GM23338 (cell line): ENCODE results near the gene TNNT2. TPM values are rescaled to one million over a fixed set of nuclear protein-coding genes. Genes with fewer than 3 reads are reported as not detected.

ENCODE experiments used
- ATAC-seq: fragments of 200-7000 bp; cut with Tn5 transposase; 3 replicates; pipeline ENCODE4 v1.9.1; 2020
- DNase-seq: peaks from one replicate; pipeline ENCODE4 v3.0.0-alpha.2; 2015; ENCODE audit warnings: low spot score
- H2AFZ ChIP-seq: fragments of 200-600 bp; sonication (generic); 2 replicates; pipeline ENCODE4 v1.8.0; 2016; ENCODE audit warnings: antibody characterized with exemption, mild to moderate bottlenecking, moderate library complexity
- H3F3A ChIP-seq: fragments of 200-600 bp; sonication (generic); replicated peaks from 2 replicates; pipeline ENCODE4 v1.8.0; 2017; ENCODE audit warnings: antibody characterized with exemption, mixed run types, low read depth
- H3K27ac ChIP-seq: fragments of 200-600 bp; sonication (generic); 2 replicates; pipeline ENCODE4 v1.6.1; 2016; ENCODE audit warnings: low read depth
- H3K27me3 ChIP-seq: fragments of 200-600 bp; sonication (generic); 2 replicates; pipeline ENCODE4 v1.8.0; 2016; ENCODE audit warnings: mild to moderate bottlenecking, mixed run types, moderate library complexity; ENCODE audit not compliant: insufficient read depth
- H3K36me3 ChIP-seq: fragments of 200-600 bp; sonication (generic); 2 replicates; pipeline ENCODE4 v1.8.0; 2016; ENCODE audit warnings: mild to moderate bottlenecking; ENCODE audit not compliant: insufficient read depth
- H3K4me1 ChIP-seq: fragments of 200-600 bp; sonication (generic); 2 replicates; pipeline ENCODE4 v1.8.0; 2016; ENCODE audit warnings: mild to moderate bottlenecking, moderate library complexity; ENCODE audit not compliant: insufficient read depth
- H3K4me2 ChIP-seq: fragments of 200-600 bp; sonication (generic); 2 replicates; pipeline ENCODE4 v1.7.1; 2017; ENCODE audit warnings: mixed run types
- H3K4me3 ChIP-seq: fragments of 200-600 bp; sonication (generic); 2 replicates; pipeline ENCODE4 v1.6.1; 2016; ENCODE audit warnings: mixed run types
- H3K79me2 ChIP-seq: fragments of 200-600 bp; sonication (generic); replicated peaks from 2 replicates; pipeline ENCODE4 v1.8.0; 2017; ENCODE audit warnings: mild to moderate bottlenecking; ENCODE audit not compliant: insufficient read depth
- H3K9me2 ChIP-seq: fragments of 200-600 bp; sonication (generic); 2 replicates; pipeline ENCODE4 v1.8.0; 2017; ENCODE audit not compliant: insufficient read depth
- H4K20me1 ChIP-seq: fragments of 200-600 bp; sonication (generic); replicated peaks from 2 replicates; pipeline ENCODE4 v1.8.0; 2017; ENCODE audit warnings: mild to moderate bottlenecking; ENCODE audit not compliant: insufficient read depth
- H3K27ac Mint-ChIP-seq: 2 replicates; pipeline ENCODE4 v1.8.0; 2020; ENCODE audit warnings: inconsistent platforms, mild to moderate bottlenecking, moderate library complexity, mixed read lengths
- H3K27me3 Mint-ChIP-seq: 3 replicates; pipeline ENCODE4 v1.8.0; 2022; ENCODE audit warnings: low read depth, mild to moderate bottlenecking, moderate library complexity, mixed read lengths, inconsistent platforms; ENCODE audit not compliant: insufficient read depth, poor library complexity
- H3K36me3 Mint-ChIP-seq: 3 replicates; pipeline ENCODE4 v1.8.0; 2021; ENCODE audit warnings: low read depth, mild to moderate bottlenecking, inconsistent platforms, moderate library complexity, mixed read lengths
- H3K4me1 Mint-ChIP-seq: 3 replicates; pipeline ENCODE4 v1.8.0; 2020; ENCODE audit warnings: mild to moderate bottlenecking, inconsistent platforms, mixed read lengths
- H3K4me3 Mint-ChIP-seq: 3 replicates; pipeline ENCODE4 v1.8.0; 2021; ENCODE audit warnings: moderate library complexity, mild to moderate bottlenecking, inconsistent platforms, mixed read lengths
- H3K9me3 Mint-ChIP-seq: 3 replicates; pipeline ENCODE4 v1.8.0; 2020; ENCODE audit warnings: moderate library complexity, mild to moderate bottlenecking, inconsistent platforms, mixed read lengths
- CREB1 ChIP-seq: fragments of 250-450 bp; sonication (Bioruptor Pico); IDR thresholded peaks from 2 replicates; pipeline ENCODE4 v1.5.0; 2020; ENCODE audit warnings: low read depth, mild to moderate bottlenecking, moderate library complexity
- EZH2 ChIP-seq: fragments of 200-600 bp; sonication (generic); IDR thresholded peaks from one replicate; pipeline ENCODE4 v1.8.0; 2017; ENCODE audit warnings: antibody characterized with exemption, mild to moderate bottlenecking, low read depth; ENCODE audit not compliant: unreplicated experiment
- EZH2phosphoT487 ChIP-seq: fragments of 200-600 bp; sonication (generic); IDR thresholded peaks from one replicate; pipeline ENCODE4 v1.8.1; 2018; ENCODE audit warnings: antibody characterized with exemption; ENCODE audit not compliant: unreplicated experiment
- JUNB ChIP-seq: IDR thresholded peaks from one replicate; pipeline ENCODE4 v1.6.1; 2016; ENCODE audit warnings: antibody characterized with exemption; ENCODE audit not compliant: unreplicated experiment
- NANOG ChIP-seq: IDR thresholded peaks from 2 replicates; pipeline ENCODE4 v1.6.1; 2016; ENCODE audit warnings: antibody characterized with exemption, borderline replicate concordance
- POLR2AphosphoS5 ChIP-seq: IDR thresholded peaks from 2 replicates; pipeline ENCODE4 v1.6.1; 2016; ENCODE audit warnings: antibody characterized with exemption, low read depth
- REST ChIP-seq: IDR thresholded peaks from one replicate; pipeline ENCODE4 v1.6.1; 2018; ENCODE audit warnings: antibody characterized with exemption; ENCODE audit not compliant: unreplicated experiment
- STAT1 ChIP-seq: IDR thresholded peaks from one replicate; pipeline ENCODE4 v1.6.1; 2016; ENCODE audit warnings: antibody characterized with exemption; ENCODE audit not compliant: unreplicated experiment
- ZNF114 ChIP-seq: fragments of 250-450 bp; sonication (Bioruptor Pico); IDR thresholded peaks from 2 replicates; pipeline ENCODE4 v1.5.0; 2020; ENCODE audit warnings: mild to moderate bottlenecking, moderate library complexity
- ZNF331 ChIP-seq: fragments of 250-450 bp; sonication (Bioruptor Pico); IDR thresholded peaks from 2 replicates; pipeline ENCODE4 v1.5.0; 2020; ENCODE audit warnings: low read depth, mild to moderate bottlenecking, moderate library complexity
- ZNF462 ChIP-seq: fragments of 250-450 bp; sonication (Bioruptor Pico); IDR thresholded peaks from 2 replicates; pipeline ENCODE4 v1.5.0; 2020; ENCODE audit warnings: mild to moderate bottlenecking, moderate library complexity
- polyA plus RNA-seq: library from polyadenylated mRNA; unstranded; fragments of >200 nt; fragmentation: Nextera tagmentation; extraction: Ambion mirVana; gene quantifications from 2 replicates; pipeline ENCODE4 v1.2.1, GENCODE V29; 2016
- total RNA-seq: library from RNA; depleted of rRNA; stranded (reverse); fragments of >200 nt; shearing (Covaris generic); gene quantifications from 2 replicates; pipeline ENCODE4 v1.2.3, GENCODE V29; 2014
- TF ChIP-seq, protein P1 (sequence below), 2 experiments: fragments of 200-600 bp in 1 of 2; sonication (generic) in 1 of 2; conservative IDR thresholded peaks; 2 replicates each; pipeline versions ENCODE4 v1.5.1 to v1.6.1; 2016 to 2017; ENCODE audit warnings: antibody characterized with exemption in 2 of 2, low read depth in 2 of 2, mild to moderate bottlenecking in 2 of 2, moderate library complexity in 1 of 2
- TF ChIP-seq, protein P2 (sequence below): IDR thresholded peaks from 2 replicates; pipeline ENCODE4 v1.6.1; 2016; ENCODE audit warnings: antibody characterized with exemption

Gene TNNT2
- total and polyA plus RNA-seq, 2 experiments from 2014 or later: 7.5 to 19.1 TPM

DNA sequence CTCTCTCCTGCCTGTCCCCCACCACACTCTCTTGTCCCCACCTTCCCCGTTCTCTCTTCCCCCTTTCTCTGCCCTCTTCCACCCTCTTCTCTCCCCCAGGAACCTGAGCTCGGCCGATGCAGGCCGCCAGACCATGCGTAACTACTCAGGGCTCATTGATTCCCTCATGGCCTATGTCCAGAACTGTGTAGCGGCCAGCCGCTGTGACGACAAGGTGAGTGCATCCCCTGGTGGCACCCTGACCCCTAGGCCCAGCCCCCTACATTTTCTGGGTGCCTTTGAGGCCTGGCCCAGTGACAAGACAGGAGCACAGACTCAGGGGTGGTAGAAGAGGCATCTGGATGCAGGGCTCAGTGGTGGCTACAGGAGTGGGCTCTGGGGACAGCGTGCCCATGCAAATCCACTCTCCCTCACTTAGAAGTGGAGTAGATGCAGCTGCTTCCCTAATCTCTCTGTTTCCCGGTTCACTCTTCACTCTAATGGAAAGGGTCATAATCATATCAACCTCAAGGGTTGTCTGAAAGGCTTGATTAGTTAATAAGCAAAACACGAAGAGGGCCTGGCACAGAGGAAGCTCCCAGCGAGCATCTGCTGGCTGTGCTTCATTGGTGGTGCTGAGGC, 57.2 kb downstream of the TNNT2 start:
- no peaks in the 10 kb centered on the region for H3K36me3 Mint-ChIP-seq
- Histone ChIP-seq H2AFZ (no peak overlapping the region), H4K20me1 (no peaks in the 10 kb centered on the region), H3K36me3 (no peaks in the 10 kb centered on the region), H3F3A (no peaks in the 10 kb centered on the region), H3K4me3 (no peak overlapping the region), H3K4me1 (no peaks in the 10 kb centered on the region), H3K27ac (no peak overlapping the region), H3K9me2 (0 out of 2 replicates have a peak, but pooled peaks cover 5% of the 10 kb centered on the region), H3K27me3 (no peaks in the 10 kb centered on the region), H3K79me2 (no peaks in the 10 kb centered on the region), H3K4me2 (no peak overlapping the region)
- H3K27me3 Mint-ChIP-seq: peaks cover 11% of the 10 kb centered on the region
- no peak overlapping the region for H3K4me3 Mint-ChIP-seq
- TF ChIP-seq EZH2 (no peak), NANOG (no peak), CREB1 (CRISPR knock-in tag) (no peak), STAT1 (no peak), ZNF114 (CRISPR knock-in tag) (no peak), POLR2AphosphoS5 (no peak), ZNF331 (CRISPR knock-in tag) (no peak), EZH2phosphoT487 (no peak), JUNB (no peak), REST (no peak), ZNF462 (CRISPR knock-in tag) (no peak)
- TF ChIP-seq, protein P1, sequence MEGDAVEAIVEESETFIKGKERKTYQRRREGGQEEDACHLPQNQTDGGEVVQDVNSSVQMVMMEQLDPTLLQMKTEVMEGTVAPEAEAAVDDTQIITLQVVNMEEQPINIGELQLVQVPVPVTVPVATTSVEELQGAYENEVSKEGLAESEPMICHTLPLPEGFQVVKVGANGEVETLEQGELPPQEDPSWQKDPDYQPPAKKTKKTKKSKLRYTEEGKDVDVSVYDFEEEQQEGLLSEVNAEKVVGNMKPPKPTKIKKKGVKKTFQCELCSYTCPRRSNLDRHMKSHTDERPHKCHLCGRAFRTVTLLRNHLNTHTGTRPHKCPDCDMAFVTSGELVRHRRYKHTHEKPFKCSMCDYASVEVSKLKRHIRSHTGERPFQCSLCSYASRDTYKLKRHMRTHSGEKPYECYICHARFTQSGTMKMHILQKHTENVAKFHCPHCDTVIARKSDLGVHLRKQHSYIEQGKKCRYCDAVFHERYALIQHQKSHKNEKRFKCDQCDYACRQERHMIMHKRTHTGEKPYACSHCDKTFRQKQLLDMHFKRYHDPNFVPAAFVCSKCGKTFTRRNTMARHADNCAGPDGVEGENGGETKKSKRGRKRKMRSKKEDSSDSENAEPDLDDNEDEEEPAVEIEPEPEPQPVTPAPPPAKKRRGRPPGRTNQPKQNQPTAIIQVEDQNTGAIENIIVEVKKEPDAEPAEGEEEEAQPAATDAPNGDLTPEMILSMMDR (conservative IDR thresholded peaks at IDR 0.05; ENCODE audit: low read depth in 2 of 2): no peak
- TF ChIP-seq, protein P2, sequence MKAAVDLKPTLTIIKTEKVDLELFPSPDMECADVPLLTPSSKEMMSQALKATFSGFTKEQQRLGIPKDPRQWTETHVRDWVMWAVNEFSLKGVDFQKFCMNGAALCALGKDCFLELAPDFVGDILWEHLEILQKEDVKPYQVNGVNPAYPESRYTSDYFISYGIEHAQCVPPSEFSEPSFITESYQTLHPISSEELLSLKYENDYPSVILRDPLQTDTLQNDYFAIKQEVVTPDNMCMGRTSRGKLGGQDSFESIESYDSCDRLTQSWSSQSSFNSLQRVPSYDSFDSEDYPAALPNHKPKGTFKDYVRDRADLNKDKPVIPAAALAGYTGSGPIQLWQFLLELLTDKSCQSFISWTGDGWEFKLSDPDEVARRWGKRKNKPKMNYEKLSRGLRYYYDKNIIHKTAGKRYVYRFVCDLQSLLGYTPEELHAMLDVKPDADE: no peak
- no peak overlapping the region for H3K27ac Mint-ChIP-seq
- DNase-seq (no peak), ATAC-seq (no peak)
- H3K4me1 Mint-ChIP-seq: no peaks in the 10 kb centered on the region; the same call in 2 of the 3 replicates
- no peaks in the 10 kb centered on the region for H3K9me3 Mint-ChIP-seq
